GM10248 (cell line): ENCODE measurements around the gene ZNF610.

Experiments
- CTCF ChIA-PET: fragments of 300-600 bp; sonication (Branson Sonifier 250); formaldehyde crosslinking; extraction: SDS; loops from one replicate; lab custom pipeline; 2021; ENCODE audit warnings: antibody characterized with exemption; lab: Yijun Ruan, JAX
- POLR2A ChIA-PET: fragments of 350-650 bp; sonication (Branson Sonifier 250); formaldehyde crosslinking; extraction: SDS; loops from one replicate; lab custom pipeline; 2020; ENCODE audit warnings: antibody characterized with exemption; lab: Yijun Ruan, JAX
- DNase-seq: peaks from one replicate; pipeline ENCODE4 v3.0.0; 2012; ENCODE audit errors: extremely low spot score
- CTCF ChIP-seq: IDR thresholded peaks from 2 replicates; pipeline ENCODE4 v1.5.1; 2012; ENCODE audit warnings: mild to moderate bottlenecking, low read depth; ENCODE audit errors: extremely low read depth, missing control alignments, control extremely low read depth

Gene ZNF610

DNA sequence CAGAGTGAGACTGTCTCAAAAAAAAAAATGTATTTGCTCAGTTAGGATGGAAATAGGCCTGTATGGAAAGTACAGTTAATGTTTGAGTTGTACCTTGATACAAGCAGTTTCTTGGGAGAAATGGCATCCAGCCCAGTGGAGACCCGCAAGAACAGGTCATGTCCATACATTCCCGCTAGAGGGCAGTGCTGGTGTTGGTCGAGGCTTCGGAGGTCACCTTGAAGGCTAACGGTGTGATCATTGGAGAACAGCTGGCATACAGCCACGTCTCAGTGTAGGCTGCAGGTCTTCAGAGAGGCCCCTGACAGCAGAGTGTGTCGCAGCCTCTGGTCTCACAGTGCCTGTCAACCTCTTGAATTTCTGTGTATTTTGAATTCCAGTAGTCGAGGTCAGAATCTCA, 7.5 kb downstream of the ZNF610 start:
- TF ChIP-seq CTCF = peak; percentile 10
- peak; percentile 43 for DNase-seq
- POLR2A ChIA-PET = no interaction called here
- CTCF ChIA-PET = interaction anchor here (1.1 to 1.6 kb wide), 5 partner anchors 11 to 392 kb away, joined by 3 read pairs; no protein-coding TSS in a partner anchor

GRCh38 chr19:52345162-52345561, 9.1 kb downstream of the ZNF610 start:
- TF ChIP-seq CTCF = no peak
- ChIA-PET CTCF (no interaction called here), POLR2A (no interaction called here)
- DNase-seq = no peak

DNA sequence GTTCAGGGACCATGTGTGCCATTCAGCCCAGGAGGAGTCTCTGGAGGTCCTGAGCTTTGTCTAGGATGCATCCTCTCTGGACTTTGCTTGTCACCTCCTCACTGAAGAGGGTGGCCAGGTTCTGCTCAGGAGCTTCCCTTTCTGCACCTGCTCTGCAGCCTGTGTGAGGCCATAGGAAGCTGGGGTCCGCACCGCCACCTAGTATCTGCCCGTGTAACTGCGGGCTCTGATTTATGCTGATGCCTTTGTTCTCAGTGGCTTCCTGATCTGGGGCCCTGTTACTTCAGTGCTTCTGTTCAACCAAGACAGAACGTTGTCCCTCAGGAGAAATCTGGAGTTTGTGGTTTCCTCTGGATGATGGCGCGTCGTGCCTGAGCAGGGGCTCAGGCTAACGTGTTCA, 15.5 kb downstream of the ZNF610 start:
- DNase-seq = no peak
- no peak for TF ChIP-seq CTCF
- ChIA-PET CTCF (no interaction called here), POLR2A (no interaction called here)

DNA sequence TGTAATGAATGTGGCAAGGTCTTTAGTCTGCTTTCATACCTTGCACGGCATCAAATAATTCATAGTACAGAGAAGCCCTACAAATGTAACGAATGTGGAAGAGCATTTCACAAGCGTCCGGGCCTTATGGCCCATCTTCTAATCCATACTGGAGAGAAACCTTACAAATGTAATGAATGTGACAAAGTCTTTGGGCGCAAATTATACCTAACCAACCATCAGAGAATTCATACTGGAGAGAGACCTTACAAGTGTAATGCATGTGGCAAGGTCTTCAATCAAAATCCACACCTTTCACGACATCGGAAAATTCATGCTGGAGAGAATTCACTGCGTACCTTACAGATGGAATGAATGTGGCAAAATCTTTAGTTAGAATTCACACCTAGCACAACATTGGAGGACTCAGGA, 30.4 kb downstream of the ZNF610 start:
- TF ChIP-seq CTCF = no peak
- ChIA-PET CTCF (no interaction called here), POLR2A (no interaction called here)
- no peak for DNase-seq

GRCh38 chr19:52369559-52370340, 33.7 kb downstream of the ZNF610 start, which contains the start of gene ZNF880:
ZNF880 (plus strand) TSS chr19:52369923; CDS start chr19:52369966, 43 bp downstream.
- CTCF ChIA-PET = interaction anchor here (0.8 kb wide), 1 partner anchor 22 kb away, joined by 3 read pairs; no protein-coding TSS in a partner anchor

DNA sequence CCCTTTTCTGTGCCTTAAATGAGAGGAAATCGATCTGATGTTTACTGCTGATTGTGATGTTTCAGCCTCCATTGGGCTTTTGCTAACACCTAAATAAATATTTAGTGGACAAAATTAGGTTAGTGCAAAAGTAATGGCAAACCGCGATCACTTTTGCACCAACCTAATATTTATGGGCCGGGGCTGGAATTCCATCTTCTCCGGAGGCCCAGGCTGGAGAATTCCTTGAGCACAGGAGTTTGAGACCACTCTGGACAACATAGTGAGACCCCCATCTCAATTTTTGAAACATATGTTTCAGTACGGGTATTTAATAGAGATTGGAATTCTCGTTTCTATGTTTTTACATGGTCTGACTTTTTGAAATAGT, 34.3 kb downstream of the ZNF610 start:
- POLR2A ChIA-PET = no interaction called here
- TF ChIP-seq CTCF = no peak
- DNase-seq = no peak
- CTCF ChIA-PET = no interaction called here

More at GRCh38 chr19:52369559-52370340, 33.7 kb downstream of the ZNF610 start, which contains the start of gene ZNF880:
- no peak for TF ChIP-seq CTCF
- peak; percentile 86 for DNase-seq
- POLR2A ChIA-PET = interaction anchor here (0.5 kb wide), 2 partner anchors 87 to 399 kb away, joined by 3 to 5 read pairs; no protein-coding TSS in a partner anchor
